Sigmoid colon (tissue), 3 donors: ENCODE data around the gene TMEM121B.

Source experiments
- POLR2A ChIP-seq, 2 donors: fragments of 450-650 bp; IDR thresholded peaks; one replicate each; pipeline ENCODE4 v1.6.1; 2016; ENCODE audit warnings: antibody characterized with exemption in 2 of 2, mild to moderate bottlenecking in 2 of 2, moderate library complexity in 2 of 2
- TF ChIP-seq, protein P1 (sequence below), 4 experiments: fragments of 450-650 bp in 3 of 4; fragments of 200-600 bp in 1 of 4; IDR thresholded peaks; one replicate each; pipeline ENCODE4 v1.5.1; 2016 to 2019; ENCODE audit warnings: antibody characterized with exemption in 4 of 4, mild to moderate bottlenecking in 3 of 4, moderate library complexity in 2 of 4

- no peak for TF ChIP-seq POLR2A (IDR thresholded peaks at IDR 0.05)
- TF ChIP-seq, protein P1, sequence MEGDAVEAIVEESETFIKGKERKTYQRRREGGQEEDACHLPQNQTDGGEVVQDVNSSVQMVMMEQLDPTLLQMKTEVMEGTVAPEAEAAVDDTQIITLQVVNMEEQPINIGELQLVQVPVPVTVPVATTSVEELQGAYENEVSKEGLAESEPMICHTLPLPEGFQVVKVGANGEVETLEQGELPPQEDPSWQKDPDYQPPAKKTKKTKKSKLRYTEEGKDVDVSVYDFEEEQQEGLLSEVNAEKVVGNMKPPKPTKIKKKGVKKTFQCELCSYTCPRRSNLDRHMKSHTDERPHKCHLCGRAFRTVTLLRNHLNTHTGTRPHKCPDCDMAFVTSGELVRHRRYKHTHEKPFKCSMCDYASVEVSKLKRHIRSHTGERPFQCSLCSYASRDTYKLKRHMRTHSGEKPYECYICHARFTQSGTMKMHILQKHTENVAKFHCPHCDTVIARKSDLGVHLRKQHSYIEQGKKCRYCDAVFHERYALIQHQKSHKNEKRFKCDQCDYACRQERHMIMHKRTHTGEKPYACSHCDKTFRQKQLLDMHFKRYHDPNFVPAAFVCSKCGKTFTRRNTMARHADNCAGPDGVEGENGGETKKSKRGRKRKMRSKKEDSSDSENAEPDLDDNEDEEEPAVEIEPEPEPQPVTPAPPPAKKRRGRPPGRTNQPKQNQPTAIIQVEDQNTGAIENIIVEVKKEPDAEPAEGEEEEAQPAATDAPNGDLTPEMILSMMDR (IDR thresholded peaks at IDR 0.05), result no peak
These were observed 37.9 kb downstream of the TMEM121B start for GRCh38 chr22:17083255-17083654.
